ENCODE data around the gene ITPRID2.

The ITPRID2 gene

DNA sequence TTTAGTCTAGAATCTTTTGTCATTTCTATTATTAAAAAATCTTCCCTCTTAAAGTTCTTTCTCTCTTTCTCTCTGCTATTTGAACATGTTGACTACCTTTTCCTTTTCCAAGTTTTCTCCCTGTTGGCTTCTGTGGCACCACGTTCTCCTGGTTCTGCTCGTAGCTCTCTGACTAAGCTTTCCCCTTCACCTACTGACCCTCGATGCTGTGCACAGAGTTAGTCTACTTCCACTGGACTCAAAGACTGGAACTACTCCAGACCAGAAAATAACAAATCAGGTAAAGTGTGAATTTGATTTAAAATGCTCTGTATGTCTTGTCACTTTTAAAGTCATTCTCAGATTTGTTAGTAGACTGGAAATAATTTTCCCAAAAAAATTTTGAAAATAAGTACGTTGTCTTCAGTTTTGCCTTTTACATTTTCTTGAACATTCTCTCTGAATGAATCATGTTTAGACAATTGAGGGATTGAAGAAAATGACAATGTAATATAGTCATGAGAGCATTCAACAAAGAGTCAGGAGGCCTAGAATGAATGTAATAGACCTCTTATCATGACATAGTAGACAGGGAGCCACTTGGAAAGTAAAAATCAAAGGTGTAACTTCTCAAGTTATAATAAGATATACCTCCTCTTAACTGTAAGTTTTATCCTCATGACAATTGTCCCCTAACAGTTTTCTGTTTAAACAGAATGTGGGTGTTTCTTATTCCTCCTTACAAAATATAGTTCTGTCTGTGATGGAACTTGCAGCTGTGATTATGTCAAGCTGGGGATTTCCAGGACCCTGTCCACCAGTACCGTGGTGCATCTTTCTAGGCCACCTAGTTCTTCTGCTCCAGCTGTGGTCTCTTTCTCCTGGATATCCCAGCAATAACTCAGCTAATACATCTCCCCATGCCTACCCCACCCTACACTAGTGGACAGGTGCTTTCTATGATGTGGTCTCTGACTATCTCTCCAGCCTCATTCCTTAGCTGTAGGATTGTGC lies 25.5 kb downstream of the ITPRID2 start:
- DNase-seq = no peak
- TF ChIP-seq POLR2A (IDR thresholded peaks at IDR 0.05; ENCODE audit: low read length) (no peak), GATA1 (IDR thresholded peaks at IDR 0.05; ENCODE audit: low read depth, low read length) (no peak)

DNA sequence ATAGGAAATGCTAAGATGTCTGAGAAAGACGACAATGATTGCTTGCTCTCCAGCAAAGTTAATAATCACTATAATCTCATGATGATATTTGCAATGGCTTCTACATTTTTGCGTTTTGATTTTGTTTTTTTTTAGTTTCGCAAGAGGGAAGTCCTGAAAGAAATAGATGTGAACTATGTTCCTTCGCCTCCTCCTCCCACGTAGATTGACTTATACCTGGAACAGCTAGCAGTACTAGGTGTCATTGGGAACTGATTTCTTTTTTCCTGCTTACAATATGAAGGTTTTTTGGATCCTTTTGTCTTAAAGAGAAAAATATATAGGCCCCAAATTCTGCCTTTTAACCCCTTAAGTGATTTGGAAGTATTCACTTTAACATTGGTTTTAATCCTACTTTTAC lies 26.7 kb downstream of the ITPRID2 start:
- no peak for DNase-seq
- TF ChIP-seq GATA1 (IDR thresholded peaks at IDR 0.05; ENCODE audit: low read depth, low read length) (no peak), POLR2A (IDR thresholded peaks at IDR 0.05; ENCODE audit: low read length) (no peak)

DNA sequence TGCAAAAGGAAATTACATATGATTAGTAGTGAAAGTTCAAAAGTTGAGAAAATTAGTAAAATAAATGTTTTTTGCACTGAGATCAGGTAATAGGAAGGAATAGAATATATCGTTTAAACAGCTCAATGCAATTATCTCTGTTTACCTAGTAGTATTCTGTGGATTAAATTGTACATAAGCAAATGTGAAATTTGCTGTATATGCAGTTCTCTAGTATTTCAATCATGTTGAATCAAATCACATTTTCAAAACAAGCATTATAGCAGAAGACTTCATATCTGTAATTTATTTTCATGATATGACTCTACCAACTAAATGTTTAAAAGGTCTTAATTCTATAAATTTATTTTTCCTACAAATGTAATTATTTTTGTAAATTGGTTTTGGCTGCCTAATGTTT lies 31.6 kb downstream of the ITPRID2 start:
- TF ChIP-seq GATA1 (IDR thresholded peaks at IDR 0.05; ENCODE audit: low read depth, low read length) (no peak), POLR2A (IDR thresholded peaks at IDR 0.05; ENCODE audit: low read length) (no peak)
- DNase-seq = no peak

DNA sequence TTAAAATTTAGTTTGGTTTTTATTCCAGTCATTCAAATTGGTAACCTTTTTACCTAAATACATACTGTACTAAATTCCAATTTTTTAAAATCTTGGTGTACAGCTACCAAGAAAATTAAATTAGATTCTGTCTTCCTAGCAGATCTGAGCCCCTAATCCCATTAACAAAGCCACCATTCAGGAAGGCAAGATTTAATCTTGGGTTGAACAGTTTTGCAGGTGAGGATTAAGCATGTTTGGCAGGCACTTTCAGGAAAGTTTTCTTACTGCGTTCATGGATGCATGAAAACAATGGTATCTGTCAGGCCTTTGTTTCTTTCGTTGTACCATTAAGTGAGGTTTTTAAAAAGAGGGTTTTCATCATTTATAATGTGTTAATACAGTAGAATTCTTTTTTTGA lies 32.8 kb downstream of the ITPRID2 start:
- no peak for DNase-seq
- TF ChIP-seq GATA1 (IDR thresholded peaks at IDR 0.05; ENCODE audit: low read depth, low read length) = no peak
- no peak for TF ChIP-seq POLR2A (IDR thresholded peaks at IDR 0.05; ENCODE audit: low read length)

DNA sequence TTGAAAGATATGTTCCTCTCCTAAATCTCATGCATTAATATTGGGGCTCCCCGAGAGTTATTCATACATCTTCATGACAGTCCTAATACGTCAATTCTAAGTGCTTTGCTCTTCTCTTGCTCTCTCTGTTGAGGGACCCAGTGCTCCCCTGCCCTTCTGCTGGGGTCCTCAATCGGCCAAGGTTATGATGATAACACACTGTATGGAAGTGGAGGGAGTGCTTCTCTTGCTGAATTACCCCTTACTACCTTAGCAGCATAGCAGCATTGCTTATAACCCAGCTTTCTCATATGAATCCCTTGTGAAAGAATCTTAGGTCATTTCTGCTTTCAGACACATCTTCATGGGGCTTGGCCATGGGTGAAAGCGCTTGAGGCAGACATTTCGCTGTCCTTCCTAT lies 43.2 kb downstream of the ITPRID2 start:
- no peak for TF ChIP-seq GATA1 (IDR thresholded peaks at IDR 0.05; ENCODE audit: low read depth, low read length)
- no peak for TF ChIP-seq POLR2A (IDR thresholded peaks at IDR 0.05; ENCODE audit: low read length)
- DNase-seq = no peak

DNA sequence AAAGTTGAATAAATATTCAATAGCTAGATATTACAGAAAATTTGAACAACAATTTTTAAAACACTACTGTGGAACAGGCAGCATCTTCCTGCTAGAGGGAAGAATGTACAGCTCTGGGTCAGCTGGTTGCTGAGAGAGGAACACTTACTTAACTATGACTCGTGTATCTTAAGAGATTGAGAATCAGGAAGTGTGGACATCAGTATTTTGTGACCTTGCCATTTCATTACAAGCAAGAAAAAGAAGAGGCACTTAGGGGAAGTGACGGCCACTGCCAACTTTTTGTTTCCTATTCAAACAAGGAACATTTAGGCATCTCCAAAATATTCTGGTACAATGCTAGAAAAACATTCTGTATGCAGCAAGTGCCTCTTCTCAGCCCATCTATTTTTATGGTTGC lies 45.9 kb downstream of the ITPRID2 start:
- no peak for DNase-seq
- TF ChIP-seq POLR2A (IDR thresholded peaks at IDR 0.05; ENCODE audit: low read length) (no peak), GATA1 (IDR thresholded peaks at IDR 0.05; ENCODE audit: low read depth, low read length) (no peak)

DNA sequence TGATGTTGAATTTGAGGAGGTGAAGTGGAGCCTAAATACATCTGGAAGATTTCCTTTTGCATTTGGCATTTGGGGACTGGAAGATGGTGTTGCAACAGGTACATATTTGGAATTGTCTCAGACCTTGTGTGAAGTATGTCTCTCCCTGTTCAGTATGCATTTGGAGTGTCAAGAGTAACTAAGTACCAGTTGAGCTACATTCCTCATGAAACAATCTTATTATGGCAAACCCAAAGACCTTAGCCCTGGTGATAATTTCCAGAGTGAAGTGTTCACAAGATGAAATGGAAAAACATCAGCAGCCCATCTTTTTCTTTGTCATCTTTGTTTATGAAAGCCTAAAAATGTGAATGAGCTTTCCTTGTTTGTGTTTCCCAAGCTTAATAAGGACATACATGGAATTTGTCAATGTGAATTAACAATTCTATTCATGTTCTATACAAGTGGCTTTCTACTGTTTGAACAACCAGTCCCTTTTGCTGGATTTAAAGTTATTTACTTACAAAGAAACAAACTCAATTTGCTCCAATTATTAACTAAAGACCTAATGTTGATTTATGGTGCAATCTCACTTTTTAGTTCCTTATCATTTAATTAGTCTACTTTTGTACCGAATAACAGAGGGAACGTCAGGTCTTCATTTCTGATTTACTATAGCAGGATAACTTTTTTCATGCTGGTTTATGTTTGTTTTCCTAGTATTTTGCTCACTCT lies 52.0 kb downstream of the ITPRID2 start:
- DNase-seq = no peak
- TF ChIP-seq POLR2A (IDR thresholded peaks at IDR 0.05; ENCODE audit: low read length) = no peak
- no peak for TF ChIP-seq GATA1 (IDR thresholded peaks at IDR 0.05; ENCODE audit: low read depth, low read length)

DNA sequence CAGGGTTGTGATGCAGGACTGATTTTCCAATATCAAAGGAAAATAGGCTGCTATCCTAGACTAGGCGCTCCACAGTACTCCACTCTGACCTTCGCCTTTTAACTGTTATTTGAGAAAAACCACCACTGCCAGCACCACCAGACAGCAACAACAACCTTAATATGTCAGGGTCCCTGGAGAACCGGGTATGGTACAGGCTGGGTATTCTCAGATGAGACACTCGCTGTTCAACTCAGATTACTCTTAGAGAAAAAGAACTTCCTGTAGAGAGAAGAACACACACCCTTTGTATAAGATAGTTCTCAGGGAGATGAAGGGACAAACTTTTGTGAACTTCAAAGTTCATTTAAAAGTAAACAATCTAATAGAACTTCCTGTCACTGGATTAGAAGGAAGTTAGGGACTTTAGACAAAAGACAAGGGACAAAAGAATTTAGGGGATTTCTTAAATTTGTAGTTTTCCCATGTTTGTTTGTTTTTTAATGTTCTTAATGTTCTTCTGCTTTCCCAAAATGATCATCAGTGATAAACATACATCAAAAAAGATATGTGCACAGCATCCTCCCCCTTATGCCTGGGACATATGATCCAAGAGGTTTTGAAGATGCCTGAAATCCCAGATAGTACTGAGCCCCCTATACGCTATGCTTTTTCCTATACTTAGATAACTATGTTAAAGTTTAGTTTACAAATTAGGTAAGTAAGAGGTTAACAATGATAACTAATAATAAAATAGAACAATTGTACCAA lies 52.8 kb downstream of the ITPRID2 start:
- no peak for DNase-seq

DNA sequence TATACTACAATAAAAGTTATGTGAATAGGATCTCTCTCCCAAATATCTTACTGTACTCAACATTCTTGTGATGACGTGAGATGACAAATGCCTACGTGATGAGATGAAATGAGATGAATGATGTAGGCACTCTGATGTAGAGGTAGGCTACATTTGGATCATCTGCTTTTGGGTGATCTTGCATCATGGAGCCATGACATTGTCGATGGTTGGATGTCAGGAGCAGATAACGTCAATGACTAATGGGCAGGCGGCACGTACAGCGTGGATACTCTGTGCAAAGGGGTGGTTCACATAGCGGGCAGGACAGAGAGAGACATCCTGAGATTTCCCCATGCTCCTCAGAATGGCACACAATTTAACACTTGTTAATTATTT lies 53.4 kb downstream of the ITPRID2 start:
- DNase-seq = no peak
- TF ChIP-seq GATA1 (IDR thresholded peaks at IDR 0.05; ENCODE audit: low read depth, low read length) (no peak), POLR2A (IDR thresholded peaks at IDR 0.05; ENCODE audit: low read length) (no peak)

More for the DNA sequence above, 52.8 kb downstream of the ITPRID2 start:
- TF ChIP-seq GATA1 (IDR thresholded peaks at IDR 0.05; ENCODE audit: low read depth, low read length) (no peak), POLR2A (IDR thresholded peaks at IDR 0.05; ENCODE audit: low read length) (no peak)

DNA sequence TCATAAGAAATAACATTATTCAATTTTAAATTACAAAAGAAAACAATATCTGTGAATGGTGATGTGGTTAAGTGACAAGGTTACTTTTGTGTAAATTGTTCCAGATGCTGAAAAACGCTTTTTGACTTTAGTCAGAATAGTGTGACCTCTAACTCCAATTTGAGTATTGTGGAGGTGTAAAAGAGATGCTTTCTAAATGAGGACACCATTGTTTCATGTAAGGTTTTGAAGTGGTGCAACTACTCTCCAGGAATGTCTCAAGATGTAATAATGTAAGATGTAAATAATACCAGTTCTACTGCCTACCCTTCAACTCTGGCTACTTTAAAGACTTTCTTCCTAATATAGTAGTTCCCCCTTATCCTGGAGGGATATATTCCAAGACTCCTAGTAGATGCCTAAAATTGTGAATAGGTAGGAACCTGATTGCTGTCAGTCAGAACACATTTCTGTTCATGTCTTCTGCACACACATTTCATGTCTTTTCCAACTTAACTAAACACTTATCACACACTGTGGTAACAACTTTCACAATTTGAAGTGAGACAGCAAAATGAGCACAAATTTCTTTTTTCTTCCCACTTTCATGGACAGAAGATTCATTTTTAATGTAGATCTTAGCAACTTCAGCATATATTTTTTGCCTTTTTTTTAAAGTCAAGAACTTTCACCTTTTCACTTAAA lies 55.1 kb downstream of the ITPRID2 start:
- TF ChIP-seq POLR2A (IDR thresholded peaks at IDR 0.05; ENCODE audit: low read length) (no peak), GATA1 (IDR thresholded peaks at IDR 0.05; ENCODE audit: low read depth, low read length) (no peak)
- no peak for DNase-seq

DNA sequence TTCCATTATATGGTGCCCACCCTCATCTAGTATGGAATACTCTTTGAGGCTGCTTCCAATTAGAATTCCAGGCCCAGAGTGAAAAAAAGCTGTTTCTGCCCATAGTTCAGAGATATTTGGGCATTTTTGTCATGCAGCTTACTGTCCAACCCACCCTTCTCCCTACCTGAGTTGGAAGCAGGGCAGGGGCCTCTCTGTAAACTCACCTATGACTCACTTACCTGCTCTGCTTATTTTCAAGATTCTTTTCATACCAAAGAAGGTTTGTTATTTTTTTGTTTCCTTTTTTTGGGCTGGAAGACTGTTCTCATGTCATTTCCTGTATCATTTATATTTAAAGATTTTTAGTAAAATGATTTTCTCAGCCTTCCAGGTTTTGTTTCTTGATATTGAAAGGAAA lies 55.7 kb downstream of the ITPRID2 start:
- DNase-seq = no peak
- no peak for TF ChIP-seq GATA1 (IDR thresholded peaks at IDR 0.05; ENCODE audit: low read depth, low read length)
- no peak for TF ChIP-seq POLR2A (IDR thresholded peaks at IDR 0.05; ENCODE audit: low read length)

DNA sequence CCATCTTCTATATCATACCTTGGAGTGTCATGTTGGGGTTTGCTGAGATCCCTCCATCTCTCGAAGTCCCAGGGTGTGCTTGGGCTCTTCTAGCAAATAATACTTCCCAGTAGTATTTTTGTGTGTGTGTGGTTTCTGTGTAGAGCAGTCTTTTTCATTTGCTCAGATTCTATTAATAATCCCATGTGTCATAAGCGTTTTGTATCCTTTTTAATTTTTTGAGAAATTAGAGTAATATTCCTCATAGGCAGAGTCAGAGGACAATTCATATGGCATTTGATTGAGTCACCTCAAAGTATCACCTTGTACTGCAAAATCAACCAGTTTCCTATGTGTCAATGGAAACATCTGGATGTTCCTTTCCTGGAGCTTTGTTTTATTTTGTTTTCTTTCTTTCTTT lies 56.7 kb downstream of the ITPRID2 start:
- DNase-seq = no peak
- TF ChIP-seq GATA1 (IDR thresholded peaks at IDR 0.05; ENCODE audit: low read depth, low read length) (no peak), POLR2A (IDR thresholded peaks at IDR 0.05; ENCODE audit: low read length) (no peak)

DNA sequence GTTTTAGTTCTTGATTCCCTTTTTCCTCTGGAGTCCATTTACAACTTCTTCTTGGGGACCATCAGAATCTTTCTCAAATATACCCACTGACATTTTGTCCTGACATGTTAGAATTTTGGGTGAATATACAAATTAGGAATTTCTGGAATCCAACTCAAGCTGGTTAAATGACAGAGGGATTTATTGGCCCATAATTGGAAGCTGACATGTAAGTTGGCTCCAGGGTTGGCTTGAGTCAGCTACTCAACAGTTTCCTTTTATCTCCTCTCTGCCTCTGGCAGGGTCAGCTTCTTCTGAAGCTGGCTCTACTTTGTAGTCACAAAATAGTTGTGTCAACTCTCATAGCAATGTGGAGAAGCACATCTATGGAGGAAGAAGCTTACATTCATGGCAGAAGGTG lies 57.5 kb downstream of the ITPRID2 start:
- no peak for DNase-seq
- TF ChIP-seq GATA1 (IDR thresholded peaks at IDR 0.05; ENCODE audit: low read depth, low read length) (no peak), POLR2A (IDR thresholded peaks at IDR 0.05; ENCODE audit: low read length) (no peak)

Data from erythroblast (primary cell).